Peyer's patch (tissue), 4 donors: ENCODE data around the gene MAD1L1.

Experiments
- POLR2A ChIP-seq, 2 donors: fragments of 450-650 bp; IDR thresholded peaks; one replicate each; pipeline ENCODE4 v1.5.1; 2017; ENCODE audit warnings: antibody characterized with exemption in 2 of 2, mild to moderate bottlenecking in 2 of 2, moderate library complexity in 2 of 2
- TF ChIP-seq, protein P1 (sequence below), 6 experiments: fragments of 450-650 bp in 4 of 6; fragments of 200-600 bp in 2 of 6; sonication (generic) in 1 of 6; IDR thresholded peaks; one replicate each; pipeline ENCODE4 v1.5.1; 2017 to 2019; ENCODE audit warnings: antibody characterized with exemption in 6 of 6, mild to moderate bottlenecking in 3 of 6, moderate library complexity in 1 of 6

DNA sequence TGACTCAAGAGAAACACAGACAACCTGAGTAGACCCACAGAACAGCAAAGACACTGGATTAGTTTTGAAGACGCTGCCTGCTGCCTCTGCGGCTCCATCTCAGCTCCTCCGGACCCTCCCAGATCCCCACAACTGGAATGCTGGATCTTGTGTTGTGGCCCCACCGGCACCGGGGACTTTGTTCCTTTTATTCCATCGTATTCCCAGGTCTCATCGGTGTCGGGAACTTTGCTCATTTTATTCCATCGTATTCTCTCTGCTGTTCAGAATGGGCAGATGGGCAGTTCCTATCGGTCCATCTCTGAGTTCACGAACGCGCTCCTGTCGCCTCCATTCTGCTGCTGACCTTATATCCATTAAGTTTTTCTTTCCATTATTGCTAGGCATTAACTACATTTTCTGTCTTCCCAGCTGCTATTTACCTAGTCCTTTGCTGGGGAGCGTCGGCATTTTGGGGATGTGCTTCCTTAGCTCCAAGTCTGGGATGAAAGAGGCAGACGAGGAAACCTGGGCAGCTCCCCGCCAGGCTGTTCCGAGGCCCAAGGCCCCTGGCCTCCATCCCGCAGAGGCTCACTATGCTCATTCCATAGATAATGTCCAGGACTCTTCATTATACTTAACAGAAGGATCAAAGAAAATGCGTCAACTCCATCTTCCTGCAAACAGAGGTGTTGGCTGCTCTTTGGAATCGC lies 192.4 kb downstream of the MAD1L1 start:
- TF ChIP-seq, protein P1, sequence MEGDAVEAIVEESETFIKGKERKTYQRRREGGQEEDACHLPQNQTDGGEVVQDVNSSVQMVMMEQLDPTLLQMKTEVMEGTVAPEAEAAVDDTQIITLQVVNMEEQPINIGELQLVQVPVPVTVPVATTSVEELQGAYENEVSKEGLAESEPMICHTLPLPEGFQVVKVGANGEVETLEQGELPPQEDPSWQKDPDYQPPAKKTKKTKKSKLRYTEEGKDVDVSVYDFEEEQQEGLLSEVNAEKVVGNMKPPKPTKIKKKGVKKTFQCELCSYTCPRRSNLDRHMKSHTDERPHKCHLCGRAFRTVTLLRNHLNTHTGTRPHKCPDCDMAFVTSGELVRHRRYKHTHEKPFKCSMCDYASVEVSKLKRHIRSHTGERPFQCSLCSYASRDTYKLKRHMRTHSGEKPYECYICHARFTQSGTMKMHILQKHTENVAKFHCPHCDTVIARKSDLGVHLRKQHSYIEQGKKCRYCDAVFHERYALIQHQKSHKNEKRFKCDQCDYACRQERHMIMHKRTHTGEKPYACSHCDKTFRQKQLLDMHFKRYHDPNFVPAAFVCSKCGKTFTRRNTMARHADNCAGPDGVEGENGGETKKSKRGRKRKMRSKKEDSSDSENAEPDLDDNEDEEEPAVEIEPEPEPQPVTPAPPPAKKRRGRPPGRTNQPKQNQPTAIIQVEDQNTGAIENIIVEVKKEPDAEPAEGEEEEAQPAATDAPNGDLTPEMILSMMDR (IDR thresholded peaks at IDR 0.05), result no peak
- no peak for TF ChIP-seq POLR2A (IDR thresholded peaks at IDR 0.05)
